Measurements from ENCODE around the gene DIS3L2.
"Not testable (repeated sequence)": the region's sequence is repeated elsewhere in the genome, so short reads cannot be mapped to it uniquely, and the experiment has no call there.

DIS3L2 gene

GRCh38 chr2:232111551-232111950 is 150.0 kb downstream of the DIS3L2 start:
- no peak overlapping the region for H3K4me3 ChIP-seq (replicated peaks; ENCODE audit: low read depth, low read length)
- DNase-seq (ENCODE audit: low read depth) = no peak
- TF ChIP-seq, protein P1, sequence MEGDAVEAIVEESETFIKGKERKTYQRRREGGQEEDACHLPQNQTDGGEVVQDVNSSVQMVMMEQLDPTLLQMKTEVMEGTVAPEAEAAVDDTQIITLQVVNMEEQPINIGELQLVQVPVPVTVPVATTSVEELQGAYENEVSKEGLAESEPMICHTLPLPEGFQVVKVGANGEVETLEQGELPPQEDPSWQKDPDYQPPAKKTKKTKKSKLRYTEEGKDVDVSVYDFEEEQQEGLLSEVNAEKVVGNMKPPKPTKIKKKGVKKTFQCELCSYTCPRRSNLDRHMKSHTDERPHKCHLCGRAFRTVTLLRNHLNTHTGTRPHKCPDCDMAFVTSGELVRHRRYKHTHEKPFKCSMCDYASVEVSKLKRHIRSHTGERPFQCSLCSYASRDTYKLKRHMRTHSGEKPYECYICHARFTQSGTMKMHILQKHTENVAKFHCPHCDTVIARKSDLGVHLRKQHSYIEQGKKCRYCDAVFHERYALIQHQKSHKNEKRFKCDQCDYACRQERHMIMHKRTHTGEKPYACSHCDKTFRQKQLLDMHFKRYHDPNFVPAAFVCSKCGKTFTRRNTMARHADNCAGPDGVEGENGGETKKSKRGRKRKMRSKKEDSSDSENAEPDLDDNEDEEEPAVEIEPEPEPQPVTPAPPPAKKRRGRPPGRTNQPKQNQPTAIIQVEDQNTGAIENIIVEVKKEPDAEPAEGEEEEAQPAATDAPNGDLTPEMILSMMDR (IDR thresholded peaks at IDR 0.05; ENCODE audit: low read length, missing control alignments) = no peak

- DNase-seq (ENCODE audit: low read depth) = no peak
- TF ChIP-seq, protein P1 (IDR thresholded peaks at IDR 0.05; ENCODE audit: low read length, missing control alignments) = no peak
- H3K4me3 ChIP-seq (replicated peaks; ENCODE audit: low read depth, low read length) = no peak overlapping the region
These were observed 152.3 kb downstream of the DIS3L2 start for GRCh38 chr2:232113821-232114220.

GRCh38 chr2:232115728-232116361 is 154.3 kb downstream of the DIS3L2 start:
- not testable (repeated sequence) for H3K4me3 ChIP-seq (replicated peaks; ENCODE audit: low read depth, low read length); DNase-seq (ENCODE audit: low read depth)

DNA sequence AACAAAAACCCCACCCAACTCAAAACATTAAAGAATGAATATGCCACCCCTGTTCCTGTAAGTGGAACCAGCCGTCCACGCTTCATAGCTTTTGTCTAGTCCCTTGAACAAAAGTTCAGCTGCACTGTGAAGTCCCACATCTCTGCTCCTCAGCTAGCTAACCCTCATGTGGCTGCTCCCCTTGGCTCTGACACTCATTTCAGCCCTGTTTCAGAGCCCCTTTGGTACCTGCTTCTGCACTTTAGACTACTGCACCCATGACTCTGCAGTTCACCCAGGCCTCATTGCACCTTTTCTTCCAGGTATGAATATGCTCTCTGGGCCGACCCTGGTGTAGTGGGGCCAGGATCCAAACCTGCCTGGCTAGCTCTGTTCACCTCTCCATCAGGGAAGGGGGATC is 155.3 kb downstream of the DIS3L2 start:
- TF ChIP-seq, protein P1 (IDR thresholded peaks at IDR 0.05; ENCODE audit: low read length, missing control alignments) = no peak
- H3K4me3 ChIP-seq (replicated peaks; ENCODE audit: low read depth, low read length) = no peak overlapping the region
- DNase-seq (ENCODE audit: low read depth) = no peak

DNA sequence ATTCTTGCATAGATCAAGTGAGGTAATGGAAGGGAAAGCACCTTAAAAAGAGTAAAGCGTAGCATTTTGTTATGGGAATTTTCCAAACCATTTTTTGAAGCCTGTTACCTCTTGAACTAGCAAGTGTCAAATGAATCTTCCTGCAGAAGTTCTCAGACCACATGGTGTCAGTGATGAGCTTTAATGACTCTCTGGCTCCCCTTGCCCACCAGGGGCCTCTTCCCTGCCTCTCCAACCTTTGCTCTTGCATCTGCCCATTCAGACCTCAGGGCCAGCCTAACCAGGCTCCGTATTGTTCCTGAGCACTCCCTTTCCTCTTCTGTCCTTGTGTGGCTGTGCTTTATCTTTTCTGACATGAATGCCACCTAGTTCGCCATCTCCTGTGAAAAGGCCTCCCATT is 155.9 kb downstream of the DIS3L2 start:
- TF ChIP-seq, protein P1 (IDR thresholded peaks at IDR 0.05; ENCODE audit: low read length, missing control alignments) = no peak
- no peak for DNase-seq (ENCODE audit: low read depth)

DNA sequence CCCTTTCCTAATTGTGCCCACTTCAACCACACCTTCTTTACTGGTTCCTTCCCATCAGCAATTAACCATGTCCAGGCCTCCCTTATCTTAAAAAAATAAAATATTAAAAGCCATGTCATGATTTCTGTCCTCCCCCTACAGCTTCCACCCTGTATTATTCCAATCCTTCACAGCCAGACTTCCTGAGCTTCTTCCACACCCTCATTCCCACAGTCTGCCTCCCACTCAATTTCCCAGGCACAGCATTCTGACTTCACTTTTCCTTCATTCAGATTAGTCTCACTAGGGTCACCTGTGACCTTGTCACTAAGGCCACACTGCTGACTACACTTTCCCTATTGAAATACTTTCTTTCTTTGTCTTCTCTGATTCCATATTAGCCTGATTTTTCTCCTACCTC is 159.4 kb downstream of the DIS3L2 start:
- no peak overlapping the region for H3K4me3 ChIP-seq (replicated peaks; ENCODE audit: low read depth, low read length)
- no peak for DNase-seq (ENCODE audit: low read depth)
- TF ChIP-seq, protein P1 (IDR thresholded peaks at IDR 0.05; ENCODE audit: low read length, missing control alignments) = no peak

More for the DNA sequence above, 155.9 kb downstream of the DIS3L2 start:
- H3K4me3 ChIP-seq (replicated peaks; ENCODE audit: low read depth, low read length) = no peak overlapping the region

DNA sequence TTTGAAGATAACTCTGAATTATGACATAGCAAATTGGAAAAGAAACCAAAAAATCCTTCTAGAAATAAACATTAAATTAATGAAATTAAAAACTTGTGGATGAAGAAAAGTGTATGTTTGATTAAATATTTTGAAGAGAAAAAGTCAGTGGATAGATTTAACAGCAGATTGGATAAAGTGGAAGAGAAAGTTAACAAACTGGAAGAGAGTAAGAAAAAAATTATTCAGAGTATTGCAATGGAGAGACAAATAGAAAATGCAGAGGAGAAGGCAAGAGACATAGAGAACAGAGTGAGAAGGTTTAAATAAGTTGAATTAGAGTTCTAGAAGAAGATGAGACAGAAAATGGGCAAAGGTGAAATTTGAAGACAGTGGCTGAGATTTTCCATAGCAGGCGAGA is 162.8 kb downstream of the DIS3L2 start:
- H3K4me3 ChIP-seq (replicated peaks; ENCODE audit: low read depth, low read length) = no peak overlapping the region
- DNase-seq (ENCODE audit: low read depth) = no peak
- TF ChIP-seq, protein P1 (IDR thresholded peaks at IDR 0.05; ENCODE audit: low read length, missing control alignments) = no peak
